KMS-11 (cell line): ENCODE data around the gene ZBTB20.

Experiments
- H2AFZ ChIP-seq: fragments of 200-600 bp; sonication (generic); 2 replicates; pipeline ENCODE4 v1.6.1; 2016; ENCODE audit warnings: antibody characterized with exemption, mixed run types, low read depth
- H3K27ac ChIP-seq: fragments of 200-600 bp; sonication (generic); 2 replicates; pipeline ENCODE4 v1.6.1; 2016; ENCODE audit warnings: mild to moderate bottlenecking, mixed run types
- H3K27me3 ChIP-seq: fragments of 200-600 bp; sonication (generic); 2 replicates; pipeline ENCODE4 v1.6.1; 2017; ENCODE audit warnings: mild to moderate bottlenecking, low read depth, mixed run types, moderate library complexity; ENCODE audit not compliant: insufficient read depth
- H3K36me3 ChIP-seq: fragments of 200-600 bp; sonication (generic); 2 replicates; pipeline ENCODE4 v1.6.1; 2017; ENCODE audit warnings: mild to moderate bottlenecking, mixed run types; ENCODE audit not compliant: insufficient read depth
- H3K4me1 ChIP-seq: fragments of 200-600 bp; sonication (generic); 2 replicates; pipeline ENCODE4 v1.6.1; 2016; ENCODE audit warnings: mild to moderate bottlenecking, low read depth, mixed run types; ENCODE audit not compliant: poor library complexity, severe bottlenecking
- H3K4me2 ChIP-seq: fragments of 200-600 bp; sonication (generic); 2 replicates; pipeline ENCODE4 v1.7.0; 2016; ENCODE audit warnings: mild to moderate bottlenecking, mixed run types
- H3K4me3 ChIP-seq: fragments of 200-600 bp; sonication (generic); IDR thresholded peaks from 2 replicates; pipeline ENCODE4 v1.6.1; 2017; ENCODE audit warnings: low read depth, low read length, mixed read lengths; ENCODE audit not compliant: insufficient read depth
- H3K79me2 ChIP-seq: fragments of 200-600 bp; sonication (generic); 2 replicates; pipeline ENCODE4 v1.6.1; 2016; ENCODE audit warnings: low read depth, mixed run types; ENCODE audit not compliant: insufficient read depth
- H3K9ac ChIP-seq: fragments of 200-600 bp; sonication (generic); 2 replicates; pipeline ENCODE4 v1.6.1; 2016; ENCODE audit warnings: mild to moderate bottlenecking, mixed run types
- H4K20me1 ChIP-seq: fragments of 200-600 bp; sonication (generic); 2 replicates; pipeline ENCODE4 v1.6.1; 2016; ENCODE audit warnings: mild to moderate bottlenecking, mixed run types; ENCODE audit not compliant: insufficient read depth
- CTCF ChIP-seq: fragments of 200-600 bp; sonication (generic); conservative IDR thresholded peaks from 2 replicates; pipeline ENCODE4 v1.6.1; 2017; ENCODE audit warnings: low read depth, mild to moderate bottlenecking, antibody characterized with exemption, low read length, moderate library complexity, mixed read lengths

The ZBTB20 gene

DNA sequence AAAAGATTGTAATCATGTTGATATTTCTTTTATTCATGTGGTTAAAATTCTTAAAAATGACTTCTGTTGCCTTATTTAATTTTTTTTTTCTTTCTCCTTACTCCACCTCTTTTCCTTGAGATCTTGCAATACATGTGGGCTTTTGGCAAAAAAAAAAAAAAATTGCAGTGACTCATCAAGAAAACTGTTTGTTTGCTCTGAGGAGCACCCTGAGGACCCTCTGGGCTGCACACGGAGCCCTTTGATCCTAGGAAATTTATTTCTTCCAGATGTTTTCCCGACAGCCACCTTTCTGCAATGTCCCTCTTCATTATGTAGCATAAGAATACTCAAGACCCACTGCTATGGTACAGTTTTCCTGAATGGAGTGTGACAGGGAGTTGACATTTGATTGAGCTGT, 371.7 kb downstream of the ZBTB20 start:
- H3K27ac ChIP-seq, result no peak overlapping the region
- H4K20me1 ChIP-seq, result no peaks in the 10 kb centered on the region
- no peak overlapping the region for H3K4me3 ChIP-seq
- H3K27me3 ChIP-seq, result no peaks in the 10 kb centered on the region
- no peak overlapping the region for H3K9ac ChIP-seq
- no peak overlapping the region for H3K4me2 ChIP-seq
- H2AFZ ChIP-seq, result no peak overlapping the region
- no peaks in the 10 kb centered on the region for H3K79me2 ChIP-seq
- no peaks in the 10 kb centered on the region for H3K36me3 ChIP-seq
- no peak for TF ChIP-seq CTCF
- no peaks in the 10 kb centered on the region for H3K4me1 ChIP-seq

DNA sequence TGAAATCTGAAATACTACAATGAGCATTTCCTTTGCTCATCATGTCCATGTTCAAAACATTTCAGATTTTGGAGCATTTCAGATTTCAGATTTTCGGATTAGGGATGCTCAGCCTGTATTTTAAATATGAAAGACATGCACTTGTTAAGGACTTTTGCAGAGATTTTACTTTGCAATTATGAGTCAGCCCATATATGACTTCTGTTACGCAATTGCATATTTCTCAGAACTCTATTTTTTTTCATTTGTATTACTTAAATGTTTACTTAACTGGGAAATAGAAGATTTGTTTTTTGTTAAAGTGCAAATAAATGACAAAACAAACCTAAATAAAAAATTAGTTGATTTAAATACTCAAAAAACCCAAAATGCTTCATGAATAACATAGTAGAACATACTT, 376.2 kb downstream of the ZBTB20 start:
- no peaks in the 10 kb centered on the region for H3K27me3 ChIP-seq
- H3K4me1 ChIP-seq, result no peaks in the 10 kb centered on the region
- H3K79me2 ChIP-seq, result no peaks in the 10 kb centered on the region
- H3K9ac ChIP-seq, result no peak overlapping the region
- TF ChIP-seq CTCF, result no peak
- no peak overlapping the region for H3K4me3 ChIP-seq
- H3K36me3 ChIP-seq, result no peaks in the 10 kb centered on the region
- no peaks in the 10 kb centered on the region for H4K20me1 ChIP-seq
- H3K4me2 ChIP-seq, result no peak overlapping the region
- no peak overlapping the region for H2AFZ ChIP-seq
- H3K27ac ChIP-seq, result no peak overlapping the region

DNA sequence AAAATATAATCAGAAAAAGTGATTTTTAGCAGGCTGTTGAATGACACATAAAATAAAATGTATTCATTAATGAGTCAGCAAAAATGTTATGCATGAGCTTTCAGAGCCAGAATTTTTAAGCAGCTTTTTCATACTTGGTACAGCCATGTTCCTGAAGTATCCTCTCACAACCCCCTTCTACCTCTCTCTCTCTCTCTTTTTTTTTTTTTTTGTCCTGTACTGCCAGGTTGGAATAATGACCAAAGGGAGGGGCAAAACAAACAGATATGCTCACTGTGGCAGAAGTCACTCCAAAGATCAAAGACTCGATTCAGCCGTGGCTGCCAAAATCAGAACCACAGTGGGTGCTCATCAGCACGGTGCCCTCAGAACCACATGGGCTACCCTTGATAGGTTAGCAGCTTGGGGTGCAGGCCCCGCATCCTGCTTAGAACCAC, 383.0 kb downstream of the ZBTB20 start:
- no peak overlapping the region for H3K4me2 ChIP-seq
- no peak overlapping the region for H3K27ac ChIP-seq
- no peak overlapping the region for H2AFZ ChIP-seq
- H3K4me3 ChIP-seq, result no peak overlapping the region
- H3K9ac ChIP-seq, result no peak overlapping the region
- H3K36me3 ChIP-seq, result no peaks in the 10 kb centered on the region
- H4K20me1 ChIP-seq, result no peaks in the 10 kb centered on the region
- H3K79me2 ChIP-seq, result no peaks in the 10 kb centered on the region
- TF ChIP-seq CTCF, result no peak
- no peaks in the 10 kb centered on the region for H3K4me1 ChIP-seq
- H3K27me3 ChIP-seq, result no peaks in the 10 kb centered on the region

GRCh38 chr3:114762144-114762543, 384.9 kb downstream of the ZBTB20 start:
- no peaks in the 10 kb centered on the region for H3K27me3 ChIP-seq
- H3K36me3 ChIP-seq, result no peaks in the 10 kb centered on the region
- H2AFZ ChIP-seq, result no peak overlapping the region
- H3K79me2 ChIP-seq, result no peaks in the 10 kb centered on the region
- H3K4me1 ChIP-seq, result no peaks in the 10 kb centered on the region
- no peak overlapping the region for H3K4me2 ChIP-seq
- no peak for TF ChIP-seq CTCF
- H3K9ac ChIP-seq, result no peak overlapping the region
- no peak overlapping the region for H3K27ac ChIP-seq
- no peak overlapping the region for H3K4me3 ChIP-seq
- H4K20me1 ChIP-seq, result no peaks in the 10 kb centered on the region
